Activated T-helper 2 cell treated with anti-CD3 and anti-CD28 coated beads, Interferon-gamma antibody, Interleukin-2, Interleukin-4, amounts not matched to agents 10 μg/mL and 5 μg/mL and 100 μg/mL, durations not matched to agents 14 hours and 24 hours and 36 hours (primary cell): ENCODE data around the gene MICAL2. TPM values are rescaled to one million over a fixed set of nuclear protein-coding genes. Genes with fewer than 3 reads are reported as not detected.
A peak's percentile ranks its signal among the peaks of the same experiment; 100 is the strongest.

ENCODE experiments used
- DNase-seq: peaks from one replicate; pipeline ENCODE4 v3.0.0; 2021; ENCODE audit warnings: low spot score
- H3K27ac Mint-ChIP-seq: one replicate; pipeline ENCODE4 v1.8.0; 2021; ENCODE audit warnings: mixed read lengths
- H3K27me3 Mint-ChIP-seq: one replicate; pipeline ENCODE4 v1.8.0; 2021; ENCODE audit warnings: low read depth, mixed read lengths
- H3K36me3 Mint-ChIP-seq: one replicate; pipeline ENCODE4 v1.8.0; 2021; ENCODE audit warnings: low read depth, mixed read lengths
- H3K4me1 Mint-ChIP-seq: one replicate; pipeline ENCODE4 v1.8.0; 2021; ENCODE audit warnings: low read depth, mixed read lengths
- H3K4me3 Mint-ChIP-seq: one replicate; pipeline ENCODE4 v1.8.0; 2021; ENCODE audit warnings: low read depth, mild to moderate bottlenecking, moderate library complexity, mixed read lengths
- H3K9me3 Mint-ChIP-seq: one replicate; pipeline ENCODE4 v1.8.0; 2021; ENCODE audit warnings: mixed read lengths
- intact Hi-C: fragments of 100-400 bp; cut with micrococcal nuclease; formaldehyde crosslinking; loops from one replicate; pipeline ENCODE4 v1.15.1; 2023
- total RNA-seq: library from RNA; stranded (reverse); gene quantifications from 2 replicates; pipeline ENCODE4 v1.2.3, GENCODE V29; 2022

Gene MICAL2
- total RNA-seq, 1 donor from 2014 or later, result 736 TPM

GRCh38 chr11:12154871-12155668 lies 44.7 kb downstream of the MICAL2 start:
- Mint-ChIP-seq H3K9me3 (no peaks in the 10 kb centered on the region), H3K27me3 (no peaks in the 10 kb centered on the region), H3K27ac (peak overlapping the region; percentile 82), H3K4me1 (peaks cover 83% of the 10 kb centered on the region), H3K36me3 (peaks cover 77% of the 10 kb centered on the region), H3K4me3 (no peak overlapping the region)
- no peak for DNase-seq
- intact Hi-C loops, result loop anchor here (5.0 to 10.0 kb wide), 2 partner anchors 127 to 310 kb away; partner anchors contain the start of gene USP47

- Mint-ChIP-seq H3K4me1 (peaks cover 83% of the 10 kb centered on the region), H3K4me3 (peak overlapping the region; percentile 62), H3K27me3 (no peaks in the 10 kb centered on the region), H3K27ac (peak overlapping the region; percentile 82), H3K36me3 (peaks cover 83% of the 10 kb centered on the region), H3K9me3 (no peaks in the 10 kb centered on the region)
- intact Hi-C loops, result loop anchor here (5.0 to 10.0 kb wide), 2 partner anchors 127 to 311 kb away; partner anchors contain the start of gene USP47
- no peak for DNase-seq
Measured at GRCh38 chr11:12155696-12156095, 45.3 kb downstream of the MICAL2 start.

- DNase-seq, result no peak
- H3K9me3 Mint-ChIP-seq, result no peaks in the 10 kb centered on the region
- no peaks in the 10 kb centered on the region for H3K27me3 Mint-ChIP-seq
- H3K27ac Mint-ChIP-seq, result peak overlapping the region; percentile 82
- peaks cover 87% of the 10 kb centered on the region for H3K36me3 Mint-ChIP-seq
- peak overlapping the region; percentile 62 for H3K4me3 Mint-ChIP-seq
- H3K4me1 Mint-ChIP-seq, result peaks cover 81% of the 10 kb centered on the region
- intact Hi-C loops, result loop anchor here (1.0 to 10.0 kb wide), 6 partner anchors 7 to 312 kb away; partner anchors contain the start of gene USP47
Measured at GRCh38 chr11:12156301-12157140, 46.1 kb downstream of the MICAL2 start.

- intact Hi-C loops, result loop anchor here (1.0 to 10.0 kb wide), 6 partner anchors 8 to 312 kb away; partner anchors contain the start of gene USP47
- Mint-ChIP-seq H3K36me3 (peaks cover 90% of the 10 kb centered on the region), H3K4me3 (peak overlapping the region; percentile 44), H3K4me1 (peaks cover 77% of the 10 kb centered on the region), H3K27me3 (no peaks in the 10 kb centered on the region), H3K27ac (peak overlapping the region; percentile 82), H3K9me3 (no peaks in the 10 kb centered on the region)
- DNase-seq, result no peak
Measured at GRCh38 chr11:12157241-12157661, 46.9 kb downstream of the MICAL2 start.

GRCh38 chr11:12158909-12159308 lies 48.5 kb downstream of the MICAL2 start:
- no peak overlapping the region for H3K4me3 Mint-ChIP-seq
- no peaks in the 10 kb centered on the region for H3K27me3 Mint-ChIP-seq
- peaks cover 87% of the 10 kb centered on the region for H3K4me1 Mint-ChIP-seq
- no peak for DNase-seq
- H3K9me3 Mint-ChIP-seq, result no peaks in the 10 kb centered on the region
- H3K27ac Mint-ChIP-seq, result peak overlapping the region; percentile 82
- intact Hi-C loops, result loop anchor here (5.0 to 10.0 kb wide), 2 partner anchors 123 to 314 kb away; partner anchors contain the start of gene USP47
- peaks cover 90% of the 10 kb centered on the region for H3K36me3 Mint-ChIP-seq

- Mint-ChIP-seq H3K27me3 (no peaks in the 10 kb centered on the region), H3K4me3 (peak overlapping the region; percentile 18), H3K4me1 (peaks cover 88% of the 10 kb centered on the region), H3K27ac (peak overlapping the region; percentile 82), H3K36me3 (peaks cover 90% of the 10 kb centered on the region), H3K9me3 (no peaks in the 10 kb centered on the region)
- intact Hi-C loops, result loop anchor here (5.0 to 10.0 kb wide), 2 partner anchors 123 to 315 kb away; partner anchors contain the start of gene USP47
- no peak for DNase-seq
Measured at GRCh38 chr11:12159351-12160099, 49.1 kb downstream of the MICAL2 start.

- DNase-seq, result no peak
- no peaks in the 10 kb centered on the region for H3K9me3 Mint-ChIP-seq
- H3K27me3 Mint-ChIP-seq, result no peaks in the 10 kb centered on the region
- peaks cover 88% of the 10 kb centered on the region for H3K36me3 Mint-ChIP-seq
- peak overlapping the region; percentile 82 for H3K27ac Mint-ChIP-seq
- intact Hi-C loops, result no loop called here
- peaks cover 82% of the 10 kb centered on the region for H3K4me1 Mint-ChIP-seq
- no peak overlapping the region for H3K4me3 Mint-ChIP-seq
Measured at GRCh38 chr11:12160231-12160630, 49.8 kb downstream of the MICAL2 start.

GRCh38 chr11:12160680-12161079 lies 50.3 kb downstream of the MICAL2 start:
- Mint-ChIP-seq H3K9me3 (no peaks in the 10 kb centered on the region), H3K4me3 (no peak overlapping the region), H3K27me3 (no peaks in the 10 kb centered on the region), H3K4me1 (peaks cover 82% of the 10 kb centered on the region), H3K27ac (peak overlapping the region; percentile 82), H3K36me3 (peaks cover 88% of the 10 kb centered on the region)
- intact Hi-C loops, result no loop called here
- no peak for DNase-seq

GRCh38 chr11:12161137-12161536 lies 50.7 kb downstream of the MICAL2 start:
- Mint-ChIP-seq H3K4me1 (peaks cover 81% of the 10 kb centered on the region), H3K27ac (peak overlapping the region; percentile 82), H3K27me3 (no peaks in the 10 kb centered on the region), H3K36me3 (peaks cover 88% of the 10 kb centered on the region), H3K4me3 (no peak overlapping the region), H3K9me3 (no peaks in the 10 kb centered on the region)
- intact Hi-C loops, result no loop called here
- DNase-seq, result no peak

GRCh38 chr11:12161603-12162350 lies 51.4 kb downstream of the MICAL2 start:
- H3K9me3 Mint-ChIP-seq, result no peaks in the 10 kb centered on the region
- H3K36me3 Mint-ChIP-seq, result peaks cover 89% of the 10 kb centered on the region
- no peak for DNase-seq
- no peaks in the 10 kb centered on the region for H3K27me3 Mint-ChIP-seq
- no peak overlapping the region for H3K4me3 Mint-ChIP-seq
- peaks cover 81% of the 10 kb centered on the region for H3K4me1 Mint-ChIP-seq
- peak overlapping the region; percentile 21 for H3K27ac Mint-ChIP-seq
- intact Hi-C loops, result no loop called here

GRCh38 chr11:12162652-12163051 lies 52.3 kb downstream of the MICAL2 start:
- H3K36me3 Mint-ChIP-seq, result peaks cover 90% of the 10 kb centered on the region
- H3K4me1 Mint-ChIP-seq, result peaks cover 81% of the 10 kb centered on the region
- no peaks in the 10 kb centered on the region for H3K9me3 Mint-ChIP-seq
- H3K27ac Mint-ChIP-seq, result peak overlapping the region; percentile 85
- no peaks in the 10 kb centered on the region for H3K27me3 Mint-ChIP-seq
- no peak for DNase-seq
- H3K4me3 Mint-ChIP-seq, result no peak overlapping the region
- intact Hi-C loops, result no loop called here
